HG02571 (cell line): ENCODE data around the gene SLC9A9.
"Not testable (repeated sequence)": the region's sequence is repeated elsewhere in the genome, so short reads cannot be mapped to it uniquely, and the experiment has no call there.

Experiments used
- ATAC-seq: cut with Tn5 transposase; IDR thresholded peaks from one replicate; pipeline ENCODE4 v1.9.1; 2021; ENCODE audit warnings: mild to moderate bottlenecking, moderate library complexity; ENCODE audit not compliant: unreplicated experiment

Gene SLC9A9

DNA sequence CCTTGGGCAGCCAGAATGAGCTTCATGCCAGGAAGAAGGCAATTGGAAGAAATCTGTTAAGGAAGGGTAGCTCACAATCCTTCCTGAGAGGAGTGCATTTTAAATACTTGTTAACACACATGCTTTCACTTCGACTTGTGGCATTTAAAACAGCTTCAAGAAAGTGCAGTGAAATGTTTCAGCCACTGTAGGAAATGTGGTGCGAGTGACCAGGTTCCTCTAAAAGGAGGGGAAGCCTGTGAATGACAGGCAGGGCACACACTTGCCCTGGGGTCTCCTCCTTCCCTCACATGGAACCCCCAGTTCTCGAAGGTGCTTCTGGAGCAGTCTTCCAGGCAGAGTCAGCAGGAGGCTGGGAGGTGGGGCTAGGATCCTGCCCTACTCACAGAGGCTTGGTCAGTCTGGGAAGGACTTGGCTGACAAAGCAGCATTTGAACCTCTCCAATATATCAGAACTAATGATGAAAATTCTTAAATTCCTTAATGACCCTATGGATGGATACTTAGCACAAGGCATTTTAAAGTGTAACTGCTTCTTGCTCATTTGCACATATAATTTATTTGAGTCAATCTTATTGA is 370.1 kb downstream of the SLC9A9 start:
- no peak for ATAC-seq

DNA sequence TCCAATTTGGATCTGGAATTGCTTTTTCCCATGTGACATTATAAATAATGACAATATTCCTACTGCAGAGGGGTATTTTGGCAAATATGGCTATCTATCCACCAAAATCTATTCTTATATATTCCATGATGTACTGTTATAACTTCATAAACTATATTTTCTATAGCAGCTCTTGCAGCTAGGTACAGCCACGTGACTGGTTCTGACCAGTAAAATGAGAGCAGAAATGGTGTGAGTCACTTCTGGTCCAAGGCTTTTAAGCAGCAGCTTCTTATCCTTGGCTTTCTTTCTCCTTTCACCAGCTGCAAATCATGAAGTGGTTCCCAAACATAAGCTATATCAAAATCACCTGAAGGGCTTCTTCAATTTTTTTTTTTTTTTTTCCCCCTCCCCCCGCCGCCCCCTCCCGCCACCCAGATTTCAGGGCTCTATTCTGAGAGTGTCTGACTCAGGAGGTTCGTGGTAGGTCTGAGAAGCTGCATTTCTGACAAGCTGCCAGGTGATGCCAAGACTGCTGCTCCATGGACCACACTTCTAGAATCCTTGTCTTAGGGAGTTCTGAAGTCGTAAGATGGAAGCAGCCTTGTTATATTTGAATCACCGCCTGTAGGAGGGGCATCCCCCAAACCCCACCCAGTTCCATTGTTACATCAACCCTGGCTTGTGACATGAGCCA is 371.2 kb downstream of the SLC9A9 start:
- ATAC-seq, result no peak

GRCh38 chr3:143475981-143476380 is 372.3 kb downstream of the SLC9A9 start:
- no peak for ATAC-seq

DNA sequence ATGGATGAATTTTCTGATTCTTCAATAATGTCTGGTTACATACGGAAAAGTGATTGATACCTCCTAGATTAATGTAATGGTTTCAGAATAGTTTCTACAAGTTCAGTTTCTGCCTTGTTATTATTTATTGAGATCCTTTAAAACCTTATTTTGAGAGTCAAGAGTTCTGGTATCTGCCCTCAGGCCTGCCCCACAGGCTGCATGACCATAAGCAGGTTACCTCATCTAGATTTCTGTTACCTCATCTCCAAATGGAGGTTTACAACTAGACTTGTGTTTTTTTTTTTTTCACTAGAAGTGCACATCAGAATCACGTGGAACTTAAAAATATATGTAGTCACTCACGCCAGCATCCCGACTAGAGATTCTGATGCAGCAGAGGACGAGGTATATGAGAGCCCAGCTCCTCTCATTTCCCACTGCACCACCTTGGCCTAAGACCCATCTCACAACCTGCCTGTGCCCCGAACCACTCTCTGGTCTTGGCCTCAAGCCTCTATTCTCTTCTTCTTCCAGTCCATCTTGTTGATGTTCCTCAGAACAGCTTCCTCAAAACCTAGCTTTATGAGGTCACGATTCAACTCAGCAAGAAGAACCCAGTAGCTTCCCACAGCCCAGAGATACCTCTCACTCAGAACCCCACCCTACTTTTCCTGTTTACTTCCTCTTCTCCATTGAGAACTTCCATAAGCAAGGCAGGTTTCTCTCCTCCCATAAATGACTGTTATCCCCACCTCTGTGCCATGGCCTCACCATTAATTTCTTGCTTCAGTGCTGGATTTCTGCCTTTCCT is 375.3 kb downstream of the SLC9A9 start:
- ATAC-seq, result no peak

GRCh38 chr3:143471705-143472104 is 376.6 kb downstream of the SLC9A9 start:
- ATAC-seq, result no peak

GRCh38 chr3:143469159-143469558 is 379.1 kb downstream of the SLC9A9 start:
- ATAC-seq, result no peak

GRCh38 chr3:143465666-143466065 is 382.6 kb downstream of the SLC9A9 start:
- no peak for ATAC-seq

GRCh38 chr3:143464850-143465249 is 383.4 kb downstream of the SLC9A9 start:
- no peak for ATAC-seq

GRCh38 chr3:143455480-143455879 is 392.8 kb downstream of the SLC9A9 start:
- ATAC-seq, result no peak

- no peak for ATAC-seq
Observed at GRCh38 chr3:143450632-143451031, 397.6 kb downstream of the SLC9A9 start.

GRCh38 chr3:143447491-143447890 is 400.8 kb downstream of the SLC9A9 start:
- no peak for ATAC-seq

DNA sequence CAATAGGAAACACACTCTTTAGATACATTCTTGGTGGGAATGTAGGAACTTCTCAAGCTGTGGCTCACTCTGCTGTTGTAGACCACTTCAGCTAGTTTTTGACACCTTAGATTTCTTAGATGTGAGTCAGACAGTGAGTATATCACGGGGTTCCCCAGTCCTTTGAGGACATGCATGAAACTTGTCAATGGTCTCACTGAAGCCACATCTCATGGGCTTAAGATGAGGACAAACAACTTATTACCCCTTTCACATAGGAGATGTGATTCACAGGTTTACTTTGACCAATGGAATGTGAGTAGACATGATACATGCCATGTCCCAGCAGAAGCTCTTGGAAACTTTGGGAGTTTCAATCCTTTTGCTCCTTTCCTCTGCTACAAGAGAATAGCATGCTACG is 403.1 kb downstream of the SLC9A9 start:
- peak; percentile 80 for ATAC-seq

- no peak for ATAC-seq
Observed at GRCh38 chr3:143443851-143444331, 404.4 kb downstream of the SLC9A9 start.

GRCh38 chr3:143442814-143443447 is 405.3 kb downstream of the SLC9A9 start:
- no peak for ATAC-seq

- no peak for ATAC-seq
Observed at GRCh38 chr3:143441516-143442171, 406.6 kb downstream of the SLC9A9 start.

DNA sequence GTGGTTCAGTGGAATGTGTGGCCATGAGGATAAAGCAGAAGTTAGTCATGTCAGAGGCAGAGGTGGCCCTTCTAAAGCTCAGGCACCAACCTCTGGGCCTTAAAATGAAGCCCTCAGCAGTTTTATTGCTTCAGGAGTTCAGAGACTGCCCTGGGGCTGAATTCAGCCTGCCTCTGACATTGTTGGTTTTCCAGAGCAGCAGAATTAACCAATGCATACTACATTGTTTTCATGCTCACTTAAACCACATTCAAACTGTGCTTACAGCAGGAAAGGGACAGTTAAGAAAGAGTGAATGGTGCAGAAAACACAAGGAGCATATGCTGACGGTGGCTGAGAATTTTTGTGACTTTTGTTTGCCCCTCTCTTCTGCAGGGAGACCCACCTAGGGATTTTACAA is 408.5 kb downstream of the SLC9A9 start:
- ATAC-seq, result no peak

DNA sequence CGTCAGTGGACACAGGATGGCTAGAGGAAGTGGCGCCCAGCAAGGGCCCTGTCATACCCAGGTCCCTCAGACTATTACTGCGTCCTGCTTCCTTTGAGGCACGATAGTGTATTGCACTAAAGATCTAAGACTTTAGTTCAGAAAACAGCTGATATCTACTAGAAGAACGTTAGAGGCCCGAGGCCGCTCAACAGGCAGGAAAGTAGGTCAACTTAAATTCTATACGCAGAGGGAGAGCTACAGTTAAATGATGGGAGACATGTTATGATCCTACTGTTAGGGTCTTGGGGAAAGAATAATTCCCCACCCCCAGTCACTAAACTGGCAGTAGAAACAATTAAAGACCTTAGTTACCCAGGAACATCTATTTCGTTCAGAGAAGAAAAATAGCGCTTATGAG is 410.9 kb downstream of the SLC9A9 start:
- no peak for ATAC-seq

DNA sequence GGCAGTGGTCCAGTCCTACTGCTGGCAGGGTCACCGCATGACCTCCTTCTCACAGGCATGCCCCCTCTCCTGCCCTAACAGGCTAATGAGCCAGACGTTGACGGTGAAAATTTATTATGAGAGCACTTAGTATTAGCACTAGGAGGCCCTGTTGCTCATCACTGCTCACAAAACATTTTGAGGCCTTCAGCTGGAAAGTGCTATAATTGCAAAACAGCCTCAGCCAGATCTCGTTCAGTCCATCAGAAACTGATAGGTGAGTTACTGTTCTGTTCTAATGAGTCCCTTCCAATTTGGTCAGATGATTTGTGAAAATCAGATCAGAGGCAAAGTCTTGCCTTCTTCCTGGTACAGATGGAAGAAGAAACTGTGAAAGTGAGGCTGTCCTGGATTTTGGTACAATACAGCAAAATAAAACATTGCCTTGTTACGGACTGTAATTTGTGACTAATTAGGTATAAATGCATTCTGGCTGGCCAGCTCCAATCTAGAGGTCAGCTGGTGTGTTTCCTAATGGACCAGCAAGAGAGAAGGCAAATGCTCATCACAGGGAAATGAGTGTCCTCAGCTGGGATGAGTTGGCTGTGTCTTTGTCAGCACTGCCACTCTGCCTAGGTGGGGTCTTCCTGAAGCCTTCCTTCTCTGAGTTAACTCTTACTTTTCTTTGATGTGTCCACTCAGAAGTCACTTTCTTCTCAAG is 411.9 kb downstream of the SLC9A9 start:
- ATAC-seq, result no peak

DNA sequence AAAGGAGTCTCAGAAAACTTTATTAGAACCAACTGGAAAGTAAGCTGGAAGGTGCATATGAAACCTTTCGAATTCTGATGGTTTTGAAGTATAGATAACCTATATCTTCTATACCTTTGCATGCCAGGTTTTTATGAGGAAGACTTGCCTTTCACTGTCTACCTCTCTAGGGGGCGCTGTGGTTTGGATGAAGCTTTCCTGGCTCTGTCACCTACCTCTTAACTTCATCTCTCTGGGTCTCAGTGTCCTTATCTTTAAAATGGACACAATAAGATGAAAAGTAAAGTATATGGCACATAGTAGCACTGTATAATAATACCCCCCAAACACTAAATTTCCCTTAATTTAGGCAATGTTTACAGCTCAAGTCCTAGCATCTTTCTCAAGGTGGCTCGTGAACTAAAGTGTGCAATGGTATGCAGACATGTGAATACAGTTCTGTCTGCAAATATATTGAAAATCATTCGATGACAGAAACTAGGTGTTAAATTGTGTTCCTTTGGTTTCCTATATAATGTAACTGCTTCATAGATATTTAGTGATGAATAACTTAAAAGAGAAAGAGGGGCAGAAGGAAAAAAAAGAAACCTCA is 414.4 kb downstream of the SLC9A9 start:
- ATAC-seq, result no peak

DNA sequence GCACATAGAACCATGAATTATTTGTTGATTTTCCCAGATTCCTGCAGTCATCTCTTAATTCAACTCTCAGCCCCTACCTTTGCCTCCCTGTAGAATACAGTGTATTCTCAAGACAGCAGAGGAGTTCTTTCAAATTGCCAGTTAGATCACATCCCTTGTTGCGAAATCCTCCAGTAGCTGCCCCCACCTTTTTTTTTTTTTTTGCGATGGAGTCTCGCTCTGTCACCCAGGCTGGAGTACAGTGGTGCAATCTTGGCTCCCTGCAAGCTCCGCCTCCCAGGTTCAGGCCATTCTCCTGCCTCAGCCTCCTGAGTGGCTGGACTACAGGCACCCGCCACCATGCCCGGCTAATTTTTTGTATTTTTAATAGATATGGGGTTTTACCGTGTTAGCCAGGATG is 417.0 kb downstream of the SLC9A9 start:
- not testable (repeated sequence) for ATAC-seq
